Liver (tissue), 9 donors: ENCODE results near the gene UXS1. TPM values are rescaled to one million over a fixed set of nuclear protein-coding genes. Genes with fewer than 3 reads are reported as not detected.

ENCODE experiments used
- DNase-seq: peaks from one replicate; pipeline ENCODE4 v3.0.0-alpha.2; 2017; ENCODE audit warnings: low spot score
- H3K27ac ChIP-seq, 2 donors: one replicate each; pipeline ENCODE4 v1.7.0; 2013; ENCODE audit warnings: inconsistent platforms in 2 of 2, low read length in 2 of 2, control low read depth in 1 of 2, low read depth in 1 of 2, mild to moderate bottlenecking in 1 of 2
- H3K27me3 ChIP-seq, 4 donors: one replicate each; pipeline versions ENCODE4 v1.6.1 to v1.7.0; 2013; ENCODE audit warnings: low read length in 3 of 4, inconsistent platforms in 1 of 4, mild to moderate bottlenecking in 1 of 4, moderate library complexity in 1 of 4; ENCODE audit not compliant: control insufficient read depth in 4 of 4, insufficient read depth in 4 of 4
- H3K36me3 ChIP-seq, 4 donors: one replicate each; pipeline versions ENCODE4 v1.6.1 to v1.7.0; 2013; ENCODE audit warnings: low read length in 3 of 4, mild to moderate bottlenecking in 3 of 4, low read depth in 1 of 4, moderate library complexity in 1 of 4; ENCODE audit not compliant: control insufficient read depth in 4 of 4, insufficient read depth in 3 of 4
- H3K4me1 ChIP-seq, 4 donors: one replicate each; pipeline versions ENCODE4 v1.6.1 to v1.7.0; 2013; ENCODE audit warnings: low read length in 3 of 4, mild to moderate bottlenecking in 3 of 4, moderate library complexity in 1 of 4; ENCODE audit not compliant: control insufficient read depth in 4 of 4, insufficient read depth in 4 of 4
- H3K4me3 ChIP-seq, 3 donors: one replicate each; pipeline versions ENCODE4 v1.6.1 to v1.7.0; 2013; ENCODE audit warnings: low read length in 3 of 3, control low read depth in 1 of 3, low read depth in 1 of 3, mild to moderate bottlenecking in 1 of 3
- H3K9ac ChIP-seq, 2 donors: one replicate each; pipeline ENCODE4 v1.7.0; 2013; ENCODE audit warnings: low read length in 2 of 2, mild to moderate bottlenecking in 2 of 2, moderate library complexity in 2 of 2, control low read depth in 1 of 2, low read depth in 1 of 2
- H3K9me3 ChIP-seq, 4 donors: one replicate each; pipeline versions ENCODE4 v1.6.1 to v1.7.0; 2013; ENCODE audit warnings: low read length in 3 of 4; ENCODE audit not compliant: control insufficient read depth in 4 of 4
- ATF3 ChIP-seq: IDR thresholded peaks from 2 replicates; pipeline ENCODE4 v1.6.1; 2016; ENCODE audit warnings: antibody characterized with exemption
- CTCF ChIP-seq: fragments of 150-350 bp; IDR thresholded peaks from 2 replicates; pipeline ENCODE4 v1.5.1; 2017; ENCODE audit warnings: improper control_type of control experiment, low read depth, low read length; ENCODE audit not compliant: missing input control
- FOXA1 ChIP-seq: IDR thresholded peaks from 2 replicates; pipeline ENCODE4 v1.6.1; 2016; ENCODE audit warnings: antibody characterized with exemption
- FOXA2 ChIP-seq: IDR thresholded peaks from 2 replicates; pipeline ENCODE4 v1.6.1; 2016; ENCODE audit warnings: antibody characterized with exemption
- GABPA ChIP-seq, 2 donors: IDR thresholded peaks in 1 of 2; conservative IDR thresholded peaks in 1 of 2; 2 replicates each; pipeline ENCODE4 v1.6.1; 2016; ENCODE audit warnings: antibody characterized with exemption in 2 of 2, mild to moderate bottlenecking in 1 of 2, moderate library complexity in 1 of 2
- HNF4A ChIP-seq, 2 donors: conservative IDR thresholded peaks; 2 replicates each; pipeline ENCODE4 v1.6.1; 2016; ENCODE audit warnings: antibody characterized with exemption in 2 of 2, mild to moderate bottlenecking in 2 of 2
- HNF4G ChIP-seq: IDR thresholded peaks from 2 replicates; pipeline ENCODE4 v1.6.1; 2016; ENCODE audit warnings: antibody characterized with exemption
- JUND ChIP-seq, 2 donors: IDR thresholded peaks; 2 replicates each; pipeline ENCODE4 v1.6.1; 2016; ENCODE audit warnings: antibody characterized with exemption in 2 of 2
- MAX ChIP-seq: IDR thresholded peaks from 2 replicates; pipeline ENCODE4 v1.6.1; 2016; ENCODE audit warnings: antibody characterized with exemption
- NR2F2 ChIP-seq: IDR thresholded peaks from 2 replicates; pipeline ENCODE4 v1.6.1; 2016; ENCODE audit warnings: antibody characterized with exemption
- RAD21 ChIP-seq, 2 donors: IDR thresholded peaks; 2 replicates each; pipeline ENCODE4 v1.6.1; 2016; ENCODE audit warnings: antibody characterized with exemption in 2 of 2, mild to moderate bottlenecking in 2 of 2
- REST ChIP-seq: IDR thresholded peaks from 2 replicates; pipeline ENCODE4 v1.6.1; 2016; ENCODE audit warnings: antibody characterized with exemption, mild to moderate bottlenecking
- RXRA ChIP-seq, 2 donors: IDR thresholded peaks; 2 replicates each; pipeline ENCODE4 v1.6.1; 2017 to 2018; ENCODE audit warnings: antibody characterized with exemption in 2 of 2, mild to moderate bottlenecking in 1 of 2
- SP1 ChIP-seq: IDR thresholded peaks from 2 replicates; pipeline ENCODE4 v1.6.1; 2018; ENCODE audit warnings: antibody characterized with exemption, mild to moderate bottlenecking
- YY1 ChIP-seq: IDR thresholded peaks from 2 replicates; pipeline ENCODE4 v1.6.1; 2016; ENCODE audit warnings: antibody characterized with exemption, mild to moderate bottlenecking
- ZBTB33 ChIP-seq: IDR thresholded peaks from 2 replicates; pipeline ENCODE4 v1.6.1; 2016; ENCODE audit warnings: antibody characterized with exemption
- WGBS: extraction: QIAGEN DNeasy Blood & Tissue Kit; methylation state at CpG from one replicate; pipeline ENCODE4 v1.1.7; 2013; 5-methylcytosine and 5-hydroxymethylcytosine counted together
- polyA plus RNA-seq, 2 donors: library from polyadenylated mRNA; stranded (reverse) in 1 of 2; unstranded in 1 of 2; fragments of 200-250 nt in 1 of 2; fragments of >200 nt in 1 of 2; fragmentation: Nextera tagmentation in 1 of 2; extraction: Ambion mirVana in 1 of 2; gene quantifications; one replicate each; pipeline versions ENCODE4 v1.2.1 to v1.2.3, GENCODE V29; 2013 to 2015
- total RNA-seq, 2 donors: library from RNA; depleted of rRNA; stranded (reverse); fragments of >200 nt; gene quantifications; one replicate each; pipeline ENCODE4 v1.2.3, GENCODE V29; 2014
- donor health status: healthy.
- donor health status: healthy.
- donor health status: healthy.
- donor health status: healthy.
- donor health status: healthy.

The UXS1 gene
- total and polyA plus RNA-seq, 4 donors, result 8.8 to 19.9 (median 10.0) TPM

GRCh38 chr2:106195456-106195855, 1.4 kb upstream of the UXS1 start:
- no peaks in the 10 kb centered on the region for H3K9me3 ChIP-seq
- H3K27ac ChIP-seq, result no peak overlapping the region
- no peaks in the 10 kb centered on the region for H3K27me3 ChIP-seq
- H3K4me1 ChIP-seq, result peaks cover 0 to 13% (median 9%) of the 10 kb centered on the region in 4 donors
- no peaks in the 10 kb centered on the region for H3K36me3 ChIP-seq
- no peak for TF ChIP-seq FOXA2
- TF ChIP-seq JUND (IDR thresholded peaks at IDR 0.05), result no peak
- TF ChIP-seq FOXA1, result no peak
- no peak for TF ChIP-seq RAD21 (IDR thresholded peaks at IDR 0.05)
- no peak for TF ChIP-seq ZBTB33
- no peak for TF ChIP-seq YY1
- no peak for TF ChIP-seq ATF3
- H3K4me3 ChIP-seq, result no peak overlapping the region
- DNase-seq, result no peak
- H3K9ac ChIP-seq, result no peak overlapping the region
- 95% methylated on average over 6 of the region's 6 CpGs for WGBS

- TF ChIP-seq RXRA (IDR thresholded peaks at IDR 0.05) (no peak), YY1 (no peak), REST (no peak), FOXA1 (no peak), HNF4G (no peak), ATF3 (no peak), GABPA (IDR thresholded peaks at IDR 0.05 in 1 of 2, conservative IDR thresholded peaks at IDR 0.05 in 1 of 2) (no peak), SP1 (no peak), JUND (IDR thresholded peaks at IDR 0.05) (no peak), MAX (no peak), FOXA2 (no peak), ZBTB33 (no peak), HNF4A (conservative IDR thresholded peaks at IDR 0.05) (no peak), CTCF (no peak), NR2F2 (no peak)
- Histone ChIP-seq H3K9ac (peak overlapping the region; percentile 53 to 59), H3K36me3 (no peaks in the 10 kb centered on the region), H3K27me3 (no peaks in the 10 kb centered on the region), H3K4me3 (peak overlapping the region; percentile 69 to 91 (median 71)), H3K9me3 (no peaks in the 10 kb centered on the region), H3K27ac (peak overlapping the region; percentile 63 to 66), H3K4me1 (peaks cover 0 to 13% (median 9%) of the 10 kb centered on the region in 4 donors)
- under 1% methylated on average over 37 of the region's 37 CpGs for WGBS
- DNase-seq, result no peak
These were observed 468 bp downstream of the UXS1 start for GRCh38 chr2:106193690-106193976.
